BLaER1 (cell line): ENCODE measurements around the gene CRHR1.

Experiments used
- H3K27ac ChIP-seq: shearing (Covaris generic); formaldehyde crosslinking; 2 replicates; pipeline ENCODE4 v1.8.1; 2022
- H3K27me3 ChIP-seq: shearing (Covaris generic); formaldehyde crosslinking; 2 replicates; pipeline ENCODE4 v1.8.1; 2022
- H3K36me3 ChIP-seq: shearing (Covaris generic); formaldehyde crosslinking; 2 replicates; pipeline ENCODE4 v1.8.1; 2022
- H3K4me1 ChIP-seq: shearing (Covaris generic); formaldehyde crosslinking; 2 replicates; pipeline ENCODE4 v1.8.1; 2022
- H3K4me2 ChIP-seq: shearing (Covaris generic); formaldehyde crosslinking; 2 replicates; pipeline ENCODE4 v1.8.1; 2022
- H3K4me3 ChIP-seq: shearing (Covaris generic); formaldehyde crosslinking; 2 replicates; pipeline ENCODE4 v1.8.1; 2022
- H3K9ac ChIP-seq: shearing (Covaris generic); formaldehyde crosslinking; 2 replicates; pipeline ENCODE4 v1.8.1; 2022
- H3K9me3 ChIP-seq: shearing (Covaris generic); formaldehyde crosslinking; 2 replicates; pipeline ENCODE4 v1.8.1; 2022
- H4K20me1 ChIP-seq: shearing (Covaris generic); formaldehyde crosslinking; 2 replicates; pipeline ENCODE4 v1.8.1; 2022
- Cebpa-rat ChIP-seq: shearing (Covaris generic); IDR thresholded peaks from 2 replicates; pipeline ENCODE4 v1.8.1; 2022

CRHR1 gene

DNA sequence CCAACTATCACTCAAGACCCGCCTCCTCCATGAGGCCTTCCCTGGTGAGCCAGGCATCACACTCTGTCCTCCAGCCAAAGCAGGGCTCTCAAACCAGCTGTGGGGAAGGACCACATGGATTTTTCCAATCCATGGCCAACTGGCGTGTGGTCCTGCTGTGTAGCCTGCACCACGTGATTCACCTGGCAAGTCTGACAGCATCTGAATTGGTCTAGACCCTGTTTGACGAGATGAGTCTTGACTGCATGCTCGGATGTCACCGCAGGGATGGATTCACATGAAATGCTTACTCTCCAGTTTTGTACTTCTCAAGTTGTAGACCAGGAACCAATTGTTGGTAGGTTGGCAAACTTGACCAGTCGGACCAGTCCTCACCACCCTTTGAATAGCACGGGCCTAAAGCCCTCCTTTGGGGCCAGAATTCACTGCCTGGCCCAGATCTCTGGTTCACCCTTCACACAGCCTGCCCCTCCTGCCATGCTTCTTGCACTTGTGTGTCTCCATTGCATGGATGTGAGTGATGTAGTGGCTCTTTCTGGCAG is 9.9 kb downstream of the CRHR1 start:
- Histone ChIP-seq H3K27me3 (no peaks in the 10 kb centered on the region), H3K9ac (no peak overlapping the region), H3K9me3 (no peaks in the 10 kb centered on the region), H3K27ac (no peak overlapping the region), H3K4me1 (peaks cover 11% of the 10 kb centered on the region; the same call in 1 of the 2 replicates), H4K20me1 (no peaks in the 10 kb centered on the region), H3K36me3 (no peaks in the 10 kb centered on the region), H3K4me2 (no peak overlapping the region), H3K4me3 (no peak overlapping the region)
- no peak for TF ChIP-seq Cebpa-rat

GRCh38 chr17:45794840-45795239 is 10.7 kb downstream of the CRHR1 start:
- Histone ChIP-seq H4K20me1 (no peaks in the 10 kb centered on the region), H3K9ac (no peak overlapping the region), H3K4me2 (no peak overlapping the region), H3K4me1 (peaks cover 3% of the 10 kb centered on the region; the same call in 1 of the 2 replicates), H3K27me3 (no peaks in the 10 kb centered on the region), H3K27ac (no peak overlapping the region), H3K4me3 (no peak overlapping the region), H3K36me3 (no peaks in the 10 kb centered on the region), H3K9me3 (no peaks in the 10 kb centered on the region)
- TF ChIP-seq Cebpa-rat: no peak

DNA sequence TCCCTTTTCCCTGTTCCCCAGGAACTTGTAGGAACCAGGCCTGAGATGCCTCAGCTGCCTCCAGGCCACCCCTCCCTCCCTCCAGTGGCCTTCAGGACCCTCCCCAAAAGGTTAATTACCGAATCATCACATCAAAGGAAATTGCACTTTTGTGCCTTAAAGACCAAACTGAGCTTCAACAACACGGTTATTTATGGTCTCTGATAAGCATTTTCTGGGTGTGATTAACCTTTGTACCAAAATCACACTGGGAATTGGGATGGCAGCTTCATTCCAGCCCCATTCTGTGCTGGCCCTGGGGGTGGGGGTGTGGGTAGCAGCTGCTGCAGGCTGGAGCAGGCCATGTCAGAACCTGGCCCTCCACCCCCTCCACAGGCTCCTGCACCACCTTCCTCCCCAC is 16.7 kb downstream of the CRHR1 start:
- Histone ChIP-seq H3K27ac (no peak overlapping the region), H4K20me1 (no peaks in the 10 kb centered on the region), H3K4me2 (no peak overlapping the region), H3K4me1 (no peaks in the 10 kb centered on the region), H3K36me3 (no peaks in the 10 kb centered on the region), H3K9me3 (no peaks in the 10 kb centered on the region), H3K27me3 (no peaks in the 10 kb centered on the region), H3K9ac (no peak overlapping the region), H3K4me3 (no peak overlapping the region)
- TF ChIP-seq Cebpa-rat: no peak

DNA sequence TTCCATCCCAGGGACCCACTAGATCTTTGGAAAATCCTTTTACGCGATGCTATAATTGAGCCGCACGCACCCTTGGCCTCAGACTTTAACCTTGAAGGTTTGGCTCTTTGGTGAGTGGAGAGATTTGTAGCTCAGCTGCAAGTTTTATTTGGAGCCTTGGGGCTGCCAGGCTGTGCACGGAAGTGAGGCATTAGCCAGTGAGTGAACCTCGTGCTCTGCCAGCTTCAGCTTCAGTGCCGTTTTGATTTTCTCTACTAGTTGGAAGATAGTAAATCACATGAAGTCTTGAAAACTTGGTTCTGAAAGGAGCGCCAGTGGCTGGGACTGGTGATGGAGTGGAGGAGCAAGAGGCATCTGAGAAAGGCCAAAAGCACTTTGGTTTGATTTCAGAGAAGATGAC is 17.3 kb downstream of the CRHR1 start:
- no peak for TF ChIP-seq Cebpa-rat
- Histone ChIP-seq H3K9me3 (no peaks in the 10 kb centered on the region), H3K27me3 (no peaks in the 10 kb centered on the region), H4K20me1 (no peaks in the 10 kb centered on the region), H3K4me2 (no peak overlapping the region), H3K27ac (no peak overlapping the region), H3K9ac (no peak overlapping the region), H3K4me3 (no peak overlapping the region), H3K36me3 (no peaks in the 10 kb centered on the region), H3K4me1 (no peaks in the 10 kb centered on the region)

DNA sequence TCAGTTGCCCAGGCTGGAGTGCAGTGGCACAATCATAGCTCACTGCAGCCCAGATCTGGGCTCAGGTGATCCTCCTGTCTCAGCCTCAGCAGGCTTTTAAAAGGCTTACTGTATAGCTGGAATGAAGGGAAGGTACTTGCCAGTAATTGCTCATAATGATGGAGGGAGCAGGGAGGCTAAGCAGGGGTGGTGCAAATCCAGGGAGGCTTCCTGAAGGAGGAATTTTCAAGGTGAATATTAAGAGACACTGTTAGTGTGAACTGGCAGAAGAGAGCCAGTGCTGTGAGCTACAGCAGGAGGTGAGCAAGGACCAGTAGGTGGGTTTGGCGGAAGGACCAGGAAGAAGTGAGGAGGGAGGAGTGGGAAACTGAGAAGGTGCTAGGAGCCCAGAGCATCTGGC is 24.7 kb downstream of the CRHR1 start:
- Histone ChIP-seq H3K4me3 (no peak overlapping the region), H3K9ac (no peak overlapping the region), H3K36me3 (no peaks in the 10 kb centered on the region), H3K27ac (no peak overlapping the region), H3K4me1 (no peaks in the 10 kb centered on the region), H3K9me3 (no peaks in the 10 kb centered on the region), H3K27me3 (no peaks in the 10 kb centered on the region), H4K20me1 (no peaks in the 10 kb centered on the region), H3K4me2 (no peak overlapping the region)
- no peak for TF ChIP-seq Cebpa-rat

DNA sequence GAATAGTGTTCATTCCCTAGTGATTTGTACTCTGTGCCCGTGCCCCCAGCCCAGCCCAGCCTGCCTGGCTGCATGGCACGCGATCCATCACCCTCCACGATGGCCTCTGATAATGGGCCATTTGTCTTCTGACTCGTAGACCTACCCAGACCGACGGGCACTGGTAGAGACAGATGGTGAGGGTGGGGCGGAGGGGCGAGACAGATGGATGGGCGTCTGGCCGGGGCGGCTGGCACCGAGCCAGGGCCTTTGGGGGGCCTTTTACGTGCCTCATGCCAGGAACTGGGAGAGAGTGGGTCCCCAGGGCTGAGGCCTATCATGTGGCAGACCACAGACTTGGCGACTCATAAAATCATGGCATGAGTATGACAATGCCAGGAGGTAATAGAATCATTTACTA is 25.4 kb downstream of the CRHR1 start:
- Histone ChIP-seq H3K4me3 (no peak overlapping the region), H3K9me3 (no peaks in the 10 kb centered on the region), H3K27me3 (no peaks in the 10 kb centered on the region), H3K27ac (no peak overlapping the region), H3K36me3 (no peaks in the 10 kb centered on the region), H3K4me1 (no peaks in the 10 kb centered on the region), H4K20me1 (no peaks in the 10 kb centered on the region), H3K4me2 (no peak overlapping the region), H3K9ac (no peak overlapping the region)
- TF ChIP-seq Cebpa-rat: no peak

DNA sequence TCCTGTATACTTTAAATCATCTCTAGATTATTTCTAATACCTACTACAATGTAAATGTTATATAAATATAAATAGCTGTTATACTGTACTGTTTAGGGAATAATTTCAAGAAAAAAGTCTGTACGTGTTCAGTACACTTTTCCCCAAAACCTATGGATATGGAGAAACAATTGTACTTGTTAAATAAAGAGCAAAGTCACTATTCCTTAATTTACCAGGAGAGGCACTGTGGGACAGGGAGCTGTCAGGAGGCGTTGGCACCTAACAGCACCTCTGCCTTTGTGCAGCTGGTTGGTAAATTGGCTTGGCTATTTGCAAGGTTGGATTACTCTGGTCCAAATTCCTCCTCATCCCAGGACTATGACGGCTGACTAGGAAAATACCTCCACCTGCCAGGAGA is 28.0 kb downstream of the CRHR1 start:
- Histone ChIP-seq H4K20me1 (no peaks in the 10 kb centered on the region), H3K4me2 (no peak overlapping the region), H3K9ac (no peak overlapping the region), H3K9me3 (no peaks in the 10 kb centered on the region), H3K4me3 (no peak overlapping the region), H3K27ac (no peak overlapping the region), H3K36me3 (no peaks in the 10 kb centered on the region), H3K27me3 (no peaks in the 10 kb centered on the region), H3K4me1 (no peaks in the 10 kb centered on the region)
- TF ChIP-seq Cebpa-rat: no peak

DNA sequence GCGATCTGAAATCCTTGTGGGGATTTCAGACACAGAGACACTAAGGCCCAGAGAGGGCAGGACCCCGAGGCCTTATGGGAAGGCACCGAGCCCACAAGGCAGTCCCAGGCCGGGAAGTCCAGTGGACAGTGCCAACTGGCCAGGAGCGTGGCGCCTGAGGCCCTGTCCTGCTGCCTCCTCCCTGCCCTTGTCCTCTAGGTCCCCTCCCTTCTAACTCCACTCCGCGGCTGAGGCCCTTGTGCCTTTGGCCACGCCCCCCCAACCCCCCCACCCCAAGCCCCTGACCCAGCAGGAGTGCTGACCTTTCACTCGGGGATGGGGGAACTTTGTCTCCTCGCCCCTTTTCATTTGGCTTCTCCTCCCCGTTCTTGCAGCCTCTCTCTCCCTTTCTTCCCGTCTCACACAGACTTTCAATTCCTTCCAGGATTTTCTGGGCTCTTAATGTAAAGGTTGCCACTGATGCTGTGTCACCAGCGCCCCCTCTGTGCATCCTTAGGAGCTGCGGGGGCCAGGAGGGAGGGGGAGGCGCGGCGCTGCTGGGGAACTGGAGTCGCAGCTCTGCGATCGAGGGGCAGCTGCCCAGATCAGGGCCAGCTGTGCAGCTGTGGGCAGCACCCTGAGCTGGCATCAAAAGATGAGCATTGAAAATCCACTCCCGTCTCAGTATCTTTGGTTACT is 29.1 kb downstream of the CRHR1 start:
- Histone ChIP-seq H3K9ac (no peak overlapping the region), H4K20me1 (no peaks in the 10 kb centered on the region), H3K27me3 (no peaks in the 10 kb centered on the region), H3K27ac (no peak overlapping the region), H3K36me3 (no peaks in the 10 kb centered on the region), H3K9me3 (no peaks in the 10 kb centered on the region), H3K4me3 (no peak overlapping the region), H3K4me2 (no peak overlapping the region), H3K4me1 (no peaks in the 10 kb centered on the region)
- TF ChIP-seq Cebpa-rat: no peak

DNA sequence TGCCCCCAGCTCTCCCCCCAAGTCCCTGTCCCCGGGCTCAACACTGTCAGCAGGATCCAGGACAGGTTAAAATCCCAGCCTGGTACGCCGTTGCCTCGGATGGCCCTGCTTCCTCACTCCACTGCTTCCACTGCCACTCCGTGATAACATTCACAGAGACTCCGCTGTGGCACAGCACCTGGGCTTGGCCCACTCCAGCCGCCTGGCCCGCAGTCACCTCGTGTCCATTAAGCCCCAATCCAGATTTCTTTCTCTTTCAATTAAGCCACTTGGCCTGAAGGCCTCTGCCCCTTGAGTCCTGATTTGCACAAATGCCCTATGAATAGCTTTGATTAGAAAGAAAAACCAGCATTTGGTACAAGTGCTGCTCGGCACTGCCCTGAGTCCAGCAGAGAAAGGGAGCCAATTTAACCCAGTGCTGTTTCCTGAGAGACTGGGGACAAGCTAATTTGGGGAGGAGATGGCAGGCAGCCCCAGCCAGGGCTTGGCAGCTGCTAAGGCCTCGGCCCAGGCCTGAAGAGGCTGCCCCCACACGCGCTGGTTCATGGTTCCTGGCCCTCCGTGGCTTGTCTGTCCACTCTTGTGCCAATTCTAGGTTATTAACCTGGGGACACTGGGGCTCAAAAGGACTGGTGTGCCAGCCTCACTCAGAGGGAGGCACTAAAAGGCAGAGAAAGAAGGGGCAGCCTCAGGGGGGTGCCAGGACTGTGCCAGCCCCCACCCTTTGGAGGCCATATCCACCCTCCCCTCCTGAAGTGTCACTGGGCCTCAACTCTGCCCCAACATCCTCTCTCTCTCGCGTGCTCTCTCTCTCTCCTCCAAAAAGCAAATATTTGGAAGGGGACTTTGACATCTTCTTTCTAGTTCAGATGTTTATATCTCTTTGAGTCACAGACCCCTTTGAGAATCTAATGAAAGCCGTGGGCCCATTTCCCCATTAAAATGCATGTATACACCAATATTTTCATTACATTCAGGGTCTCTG is 30.8 kb downstream of the CRHR1 start:
- H3K27ac ChIP-seq: no peak overlapping the region
- 0 out of 2 replicates have a peak, but pooled peaks cover 3% of the 10 kb centered on the region for H3K4me1 ChIP-seq
- H3K9me3 ChIP-seq: no peaks in the 10 kb centered on the region
- H3K27me3 ChIP-seq: no peaks in the 10 kb centered on the region
- no peaks in the 10 kb centered on the region for H4K20me1 ChIP-seq
- no peaks in the 10 kb centered on the region for H3K36me3 ChIP-seq
- H3K4me2 ChIP-seq: no peak overlapping the region
- no peak for TF ChIP-seq Cebpa-rat
- H3K9ac ChIP-seq: no peak overlapping the region
- H3K4me3 ChIP-seq: no peak overlapping the region

DNA sequence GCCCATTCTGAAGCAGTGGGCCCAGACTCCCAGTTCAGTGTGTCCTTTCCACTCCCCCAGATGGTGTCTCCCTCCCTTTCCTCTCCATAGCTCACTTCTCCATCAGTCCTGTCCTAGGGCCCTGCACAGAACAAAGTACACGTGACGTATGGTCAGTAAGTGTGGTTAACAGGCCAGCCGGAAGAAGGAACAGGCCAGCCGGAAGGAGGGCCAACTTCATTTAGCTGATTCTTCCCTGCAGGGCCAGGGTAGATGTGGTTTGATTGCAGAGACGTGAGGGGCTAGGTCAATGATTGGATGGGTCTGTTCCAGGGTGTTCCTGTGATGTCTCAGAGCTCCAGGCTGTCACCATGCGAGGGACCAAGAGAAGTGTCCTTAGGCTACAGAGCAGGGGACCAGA is 31.6 kb downstream of the CRHR1 start:
- no peaks in the 10 kb centered on the region for H3K36me3 ChIP-seq
- H3K9ac ChIP-seq: no peak overlapping the region
- no peak overlapping the region for H3K4me3 ChIP-seq
- H3K4me1 ChIP-seq: 0 out of 2 replicates have a peak, but pooled peaks cover 7% of the 10 kb centered on the region
- no peaks in the 10 kb centered on the region for H3K9me3 ChIP-seq
- no peak for TF ChIP-seq Cebpa-rat
- no peak overlapping the region for H3K4me2 ChIP-seq
- no peaks in the 10 kb centered on the region for H3K27me3 ChIP-seq
- no peaks in the 10 kb centered on the region for H4K20me1 ChIP-seq
- H3K27ac ChIP-seq: no peak overlapping the region
